Ureter (tissue), 1 donor: ENCODE results near the gene UGT2B17. TPM values are rescaled to one million over a fixed set of nuclear protein-coding genes. Genes with fewer than 3 reads are reported as not detected.
"Not testable (repeated sequence)": the region's sequence is repeated elsewhere in the genome, so short reads cannot be mapped to it uniquely, and the experiment has no call there.

Experiments used
- DNase-seq: peaks from one replicate; pipeline ENCODE4 v3.0.0-alpha.2; 2020; ENCODE audit warnings: low spot score
- total RNA-seq: library from RNA; stranded (reverse); gene quantifications from one replicate; pipeline ENCODE4 v1.2.4, GENCODE V29; 2023
- donor health status: DM: yes; HTN: yes; CAD: no.

UGT2B17 gene
- total RNA-seq, 1 donor from 2014 or later: 0.23 TPM

- not testable (repeated sequence) for DNase-seq
Observed at GRCh38 chr4:68569036-68569435, 7.1 kb downstream of the UGT2B17 start.

GRCh38 chr4:68568535-68568934, 7.6 kb downstream of the UGT2B17 start:
- DNase-seq: not testable (repeated sequence)

GRCh38 chr4:68566364-68566763, 9.8 kb downstream of the UGT2B17 start:
- not testable (repeated sequence) for DNase-seq

- not testable (repeated sequence) for DNase-seq
Observed at GRCh38 chr4:68565082-68565481, 11.0 kb downstream of the UGT2B17 start.

- DNase-seq: not testable (repeated sequence)
Observed at GRCh38 chr4:68560364-68561070, 15.6 kb downstream of the UGT2B17 start.

GRCh38 chr4:68553830-68554229, 22.3 kb downstream of the UGT2B17 start:
- DNase-seq: not testable (repeated sequence)

- DNase-seq: not testable (repeated sequence)
Observed at GRCh38 chr4:68552818-68553811, 23.0 kb downstream of the UGT2B17 start.

- not testable (repeated sequence) for DNase-seq
Observed at GRCh38 chr4:68542742-68543141, 33.4 kb downstream of the UGT2B17 start.

- DNase-seq: no peak
Observed at GRCh38 chr4:68536375-68536774, 39.7 kb downstream of the UGT2B17 start.

GRCh38 chr4:68535974-68536373, 40.1 kb downstream of the UGT2B17 start:
- no peak for DNase-seq

GRCh38 chr4:68522232-68522631, 53.9 kb downstream of the UGT2B17 start:
- DNase-seq: not testable (repeated sequence)

- DNase-seq: no peak
Observed at GRCh38 chr4:68520985-68521384, 55.1 kb downstream of the UGT2B17 start.

- DNase-seq: no peak
Observed at GRCh38 chr4:68518889-68519288, 57.2 kb downstream of the UGT2B17 start.

- DNase-seq: not testable (repeated sequence)
Observed at GRCh38 chr4:68505452-68505851, 70.7 kb downstream of the UGT2B17 start.

GRCh38 chr4:68504836-68505235, 71.3 kb downstream of the UGT2B17 start:
- DNase-seq: not testable (repeated sequence)

GRCh38 chr4:68503462-68503861, 72.7 kb downstream of the UGT2B17 start:
- not testable (repeated sequence) for DNase-seq

- no peak for DNase-seq
Observed at GRCh38 chr4:68499021-68499420, 77.1 kb downstream of the UGT2B17 start.

GRCh38 chr4:68498413-68499007, 77.6 kb downstream of the UGT2B17 start:
- peak; percentile 58 for DNase-seq

- no peak for DNase-seq
Observed at GRCh38 chr4:68494688-68495087, 81.4 kb downstream of the UGT2B17 start.

GRCh38 chr4:68490826-68491457, 85.2 kb downstream of the UGT2B17 start:
- no peak for DNase-seq

GRCh38 chr4:68489338-68489737, 86.8 kb downstream of the UGT2B17 start:
- DNase-seq: no peak
